ENCODE data around the gene ZNF740. TPM values are rescaled to one million over a fixed set of nuclear protein-coding genes. Genes with fewer than 3 reads are reported as not detected.

ZNF740 gene
- polyA plus RNA-seq, 1 of the 3 experiments (the other 2 are of a cell fraction) = 14.6 TPM

DNA sequence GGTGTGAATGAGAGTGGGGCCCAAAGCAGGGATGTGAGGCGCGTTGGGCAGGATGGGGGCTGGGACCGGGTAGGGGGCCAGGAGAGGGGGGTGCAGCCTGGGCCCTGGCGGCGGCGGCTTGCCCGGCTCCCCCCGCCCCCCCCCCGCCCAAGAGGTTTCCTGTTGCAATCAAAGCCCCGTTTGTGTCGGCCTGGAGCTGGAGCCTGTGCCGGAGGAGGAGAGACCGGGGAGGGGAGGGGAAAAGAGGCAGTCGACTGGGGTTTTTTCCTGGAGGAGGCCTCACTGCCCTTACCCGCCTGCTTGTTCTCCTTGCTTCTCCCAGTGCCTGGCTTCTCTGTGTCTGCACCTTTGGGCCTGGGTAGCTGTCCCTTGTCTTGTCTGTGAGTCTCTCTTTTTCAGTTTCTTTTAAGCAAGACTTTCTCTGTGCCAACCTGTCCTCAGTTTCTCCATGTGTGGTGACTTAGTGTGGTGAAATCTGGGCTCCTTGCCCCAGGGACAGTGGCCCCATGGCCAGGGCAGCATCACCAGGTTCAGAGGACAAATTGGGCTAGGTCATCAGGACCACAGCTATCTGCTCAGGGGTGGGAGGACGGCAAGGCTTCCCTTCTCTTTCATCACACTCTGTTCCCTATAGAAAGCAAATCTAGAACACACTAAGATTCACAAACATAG is 43.0 kb downstream of the ZNF740 start:
- no peak overlapping the region; a peak in 1 of 4 replicates for H3K4me3 ChIP-seq (ENCODE audit: low read depth in 2 of 2, low read length in 1 of 2)
- H3K9me3 ChIP-seq = no peaks in the 10 kb centered on the region
- H3K27ac ChIP-seq (ENCODE audit: low read depth in 2 of 2, low read length in 1 of 2) = peak overlapping the region; percentile 99
- no peaks in the 10 kb centered on the region for H4K20me1 ChIP-seq (ENCODE audit: insufficient read depth)
- peak; percentile 61 for DNase-seq
- TF ChIP-seq EP300 (IDR thresholded peaks at IDR 0.05; ENCODE audit: borderline replicate concordance in 1 of 2, low read depth in 1 of 2, low read length in 1 of 2) (no peak), FOXM1 (IDR thresholded peaks at IDR 0.05; ENCODE audit: low read depth) (no peak), CHD2 (IDR thresholded peaks at IDR 0.05; ENCODE audit: low read length, partially characterized antibody) (no peak), GABPA (IDR thresholded peaks at IDR 0.05; ENCODE audit: low read depth) (no peak), TEAD4 (IDR thresholded peaks at IDR 0.05; ENCODE audit: borderline replicate concordance, insufficient read depth) (no peak), REST (IDR thresholded peaks at IDR 0.05; ENCODE audit: low read depth, low read length) (no peak), JUND (IDR thresholded peaks at IDR 0.05) (no peak), MEF2A (IDR thresholded peaks at IDR 0.05; ENCODE audit: borderline replicate concordance, low read depth) (no peak), NRF1 (IDR thresholded peaks at IDR 0.05; ENCODE audit: low read depth, low read length) (no peak), SMC3 (IDR thresholded peaks at IDR 0.05; ENCODE audit: low read depth, low read length) (no peak), EZH2phosphoT487 (IDR thresholded peaks at IDR 0.05; ENCODE audit: borderline replicate concordance, low read depth) (no peak)
- TF ChIP-seq, protein P1, sequence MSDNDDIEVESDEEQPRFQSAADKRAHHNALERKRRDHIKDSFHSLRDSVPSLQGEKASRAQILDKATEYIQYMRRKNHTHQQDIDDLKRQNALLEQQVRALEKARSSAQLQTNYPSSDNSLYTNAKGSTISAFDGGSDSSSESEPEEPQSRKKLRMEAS (IDR thresholded peaks at IDR 0.05; ENCODE audit: low read depth) = no peak
- TF ChIP-seq, protein P2, sequence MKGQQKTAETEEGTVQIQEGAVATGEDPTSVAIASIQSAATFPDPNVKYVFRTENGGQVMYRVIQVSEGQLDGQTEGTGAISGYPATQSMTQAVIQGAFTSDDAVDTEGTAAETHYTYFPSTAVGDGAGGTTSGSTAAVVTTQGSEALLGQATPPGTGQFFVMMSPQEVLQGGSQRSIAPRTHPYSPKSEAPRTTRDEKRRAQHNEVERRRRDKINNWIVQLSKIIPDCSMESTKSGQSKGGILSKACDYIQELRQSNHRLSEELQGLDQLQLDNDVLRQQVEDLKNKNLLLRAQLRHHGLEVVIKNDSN (IDR thresholded peaks at IDR 0.05; ENCODE audit: borderline replicate concordance, low read depth) = no peak
- TF ChIP-seq, protein P3, sequence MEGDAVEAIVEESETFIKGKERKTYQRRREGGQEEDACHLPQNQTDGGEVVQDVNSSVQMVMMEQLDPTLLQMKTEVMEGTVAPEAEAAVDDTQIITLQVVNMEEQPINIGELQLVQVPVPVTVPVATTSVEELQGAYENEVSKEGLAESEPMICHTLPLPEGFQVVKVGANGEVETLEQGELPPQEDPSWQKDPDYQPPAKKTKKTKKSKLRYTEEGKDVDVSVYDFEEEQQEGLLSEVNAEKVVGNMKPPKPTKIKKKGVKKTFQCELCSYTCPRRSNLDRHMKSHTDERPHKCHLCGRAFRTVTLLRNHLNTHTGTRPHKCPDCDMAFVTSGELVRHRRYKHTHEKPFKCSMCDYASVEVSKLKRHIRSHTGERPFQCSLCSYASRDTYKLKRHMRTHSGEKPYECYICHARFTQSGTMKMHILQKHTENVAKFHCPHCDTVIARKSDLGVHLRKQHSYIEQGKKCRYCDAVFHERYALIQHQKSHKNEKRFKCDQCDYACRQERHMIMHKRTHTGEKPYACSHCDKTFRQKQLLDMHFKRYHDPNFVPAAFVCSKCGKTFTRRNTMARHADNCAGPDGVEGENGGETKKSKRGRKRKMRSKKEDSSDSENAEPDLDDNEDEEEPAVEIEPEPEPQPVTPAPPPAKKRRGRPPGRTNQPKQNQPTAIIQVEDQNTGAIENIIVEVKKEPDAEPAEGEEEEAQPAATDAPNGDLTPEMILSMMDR (IDR thresholded peaks at IDR 0.05) = no peak
- ChIA-PET CTCF (interaction anchor here (0.7 to 6.5 kb wide), 7 partner anchors 8 to 158 kb away, joined by 3 to 39 read pairs (median 4); partner anchors contain the start of gene RARG), POLR2A (interaction anchor here (0.6 kb wide), 1 partner anchor 19 kb away, joined by 3 read pairs; no protein-coding TSS in a partner anchor)
- WGBS (ENCODE audit: low lambda C conversion rate) = 22% methylated on average over 13 of the region's 16 CpGs
- peak overlapping the region; percentile 51; the same call in 1 of the 2 replicates for H3K9ac ChIP-seq
- peaks cover 34% of the 10 kb centered on the region for H3F3A ChIP-seq (replicated peaks; ENCODE audit: insufficient read depth)
- H3K27me3 ChIP-seq (ENCODE audit: insufficient read depth) = no peaks in the 10 kb centered on the region
- peaks cover 46 to 57% of the 10 kb centered on the region in 2 experiments for H3K4me1 ChIP-seq (ENCODE audit: control insufficient read depth in 1 of 2, insufficient read depth in 2 of 2, low read depth in 1 of 2, low read length in 1 of 2)
- H2AFZ ChIP-seq (ENCODE audit: low read depth) = 0 out of 2 replicates have a peak overlapping the region, but pooled peaks have one; percentile 4
- peak overlapping the region; percentile 80 for H3K4me2 ChIP-seq
- H3K9me2 ChIP-seq = no peaks in the 10 kb centered on the region
- H3K36me3 ChIP-seq (replicated peaks in 1 of 2; ENCODE audit: control insufficient read depth in 1 of 2, insufficient read depth in 2 of 2, low read length in 1 of 2) = peaks cover 0 to 8% of the 10 kb centered on the region in 2 experiments
- peaks cover 14% of the 10 kb centered on the region for H3K79me2 ChIP-seq (ENCODE audit: insufficient read depth)
